ENCODE results near the gene SFN.
"Not testable (repeated sequence)": the region's sequence is repeated elsewhere in the genome, so short reads cannot be mapped to it uniquely, and the experiment has no call there.

The SFN gene

GRCh38 chr1:26839779-26840178, 23.2 kb upstream of the SFN start:
- no peak for DNase-seq

GRCh38 chr1:26844424-26845196, 18.3 kb upstream of the SFN start:
- DNase-seq = no peak

DNA sequence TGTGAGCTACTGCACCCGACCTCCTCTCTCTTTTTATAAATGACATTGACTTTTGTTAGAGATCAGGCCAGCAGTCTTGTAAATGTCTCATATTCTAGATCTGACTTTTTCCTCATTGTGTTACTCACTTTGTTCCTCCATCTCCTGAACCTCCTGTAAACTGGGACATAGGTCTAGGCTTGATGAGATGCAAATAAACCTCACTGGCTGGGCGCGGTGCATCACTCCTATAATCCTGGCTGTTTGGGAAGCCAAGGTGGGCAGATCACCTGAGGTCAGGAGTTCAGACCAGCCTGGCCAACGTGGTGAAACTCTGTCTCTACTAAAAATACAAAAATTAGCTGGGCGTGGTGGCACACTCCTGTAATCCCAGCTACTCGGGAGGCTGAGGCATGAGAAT, 15.1 kb upstream of the SFN start:
- not testable (repeated sequence) for DNase-seq

GRCh38 chr1:26848499-26848898, 14.4 kb upstream of the SFN start:
- no peak for DNase-seq

DNA sequence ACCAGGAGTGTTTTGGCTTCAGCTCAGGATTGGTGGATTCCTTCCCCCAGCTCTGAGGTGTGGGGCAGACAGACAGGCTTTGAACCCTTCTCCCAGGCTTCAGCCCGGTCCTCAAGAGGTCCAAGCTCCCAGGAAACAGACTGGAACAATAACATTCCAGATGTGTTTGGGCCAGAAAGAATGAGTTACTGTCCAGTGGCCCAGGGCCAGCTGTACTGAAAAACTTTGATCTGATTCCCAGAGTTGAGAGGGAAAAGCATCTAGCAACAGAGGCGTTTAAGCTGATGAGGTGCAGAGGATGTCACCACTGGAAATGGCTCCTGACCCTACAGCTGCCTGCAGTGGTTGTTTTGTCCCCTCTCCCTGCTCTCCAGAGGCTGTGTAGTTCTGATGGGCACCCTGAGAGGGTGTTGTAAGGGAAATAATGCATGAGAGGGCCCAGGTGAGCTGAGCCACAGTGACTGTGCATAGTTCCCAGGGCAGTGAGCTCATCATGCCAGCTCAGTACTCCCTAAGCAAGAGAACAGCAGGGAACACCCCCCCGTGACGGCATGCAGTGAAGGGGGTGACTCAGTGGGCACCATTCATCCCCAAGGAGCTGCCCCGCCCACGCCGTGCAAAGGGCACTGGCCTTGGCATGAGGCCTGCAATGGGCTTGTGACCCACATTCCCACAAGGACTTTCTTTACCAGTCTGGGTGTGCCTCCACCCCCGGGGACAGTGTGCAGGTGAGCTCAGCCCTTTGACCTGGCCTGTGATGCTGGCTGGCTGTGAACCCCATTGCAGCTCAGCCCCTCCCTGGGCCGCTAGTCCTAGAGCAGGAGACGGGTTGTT, 13.8 kb upstream of the SFN start:
- no peak for DNase-seq

- DNase-seq = no peak
These were observed 11.8 kb upstream of the SFN start for GRCh38 chr1:26851106-26851684.

DNA sequence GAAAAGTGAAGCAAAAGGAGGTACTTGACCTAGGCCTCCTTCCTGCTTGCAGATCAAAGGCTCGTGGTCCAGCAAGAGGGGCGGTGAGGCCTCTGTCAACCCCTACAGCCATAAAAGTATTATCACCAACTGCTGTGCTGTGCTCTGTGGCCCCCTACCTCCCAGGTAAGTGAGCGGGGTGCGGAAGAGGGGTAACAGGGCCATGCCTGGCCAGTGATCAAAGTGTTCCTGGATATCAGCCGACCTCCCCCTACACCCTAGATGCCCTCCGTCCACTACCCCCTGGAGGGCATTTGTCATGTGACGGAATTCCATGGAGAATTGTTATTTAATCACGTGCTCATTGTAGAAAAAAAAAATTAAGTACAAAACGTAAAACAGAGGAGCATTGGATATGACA, 10.2 kb upstream of the SFN start:
- DNase-seq = no peak

- DNase-seq = peak; percentile 66
These were observed 9.8 kb upstream of the SFN start for GRCh38 chr1:26853156-26853555.

DNA sequence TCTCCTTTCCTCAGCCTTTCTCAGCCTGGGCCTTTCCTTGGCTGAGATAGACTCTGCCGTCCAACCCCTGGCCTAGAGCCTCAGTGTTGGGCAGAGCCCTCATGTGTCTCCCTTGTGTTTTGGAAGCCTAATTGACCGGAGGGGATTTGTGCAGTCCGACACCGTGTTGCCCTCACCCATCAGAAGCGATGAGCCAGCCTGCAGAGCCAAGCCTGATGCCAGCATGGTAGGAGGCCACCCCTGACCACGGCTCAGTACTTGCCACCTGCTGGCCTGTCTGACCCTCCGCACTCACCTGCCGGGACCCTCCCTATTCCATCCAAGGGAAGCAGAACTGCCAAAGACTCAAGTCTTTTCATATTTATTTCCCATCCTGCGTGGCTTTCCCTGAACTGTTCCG, 9.3 kb upstream of the SFN start:
- no peak for DNase-seq

GRCh38 chr1:26854906-26855305, 8.0 kb upstream of the SFN start:
- no peak for DNase-seq

DNA sequence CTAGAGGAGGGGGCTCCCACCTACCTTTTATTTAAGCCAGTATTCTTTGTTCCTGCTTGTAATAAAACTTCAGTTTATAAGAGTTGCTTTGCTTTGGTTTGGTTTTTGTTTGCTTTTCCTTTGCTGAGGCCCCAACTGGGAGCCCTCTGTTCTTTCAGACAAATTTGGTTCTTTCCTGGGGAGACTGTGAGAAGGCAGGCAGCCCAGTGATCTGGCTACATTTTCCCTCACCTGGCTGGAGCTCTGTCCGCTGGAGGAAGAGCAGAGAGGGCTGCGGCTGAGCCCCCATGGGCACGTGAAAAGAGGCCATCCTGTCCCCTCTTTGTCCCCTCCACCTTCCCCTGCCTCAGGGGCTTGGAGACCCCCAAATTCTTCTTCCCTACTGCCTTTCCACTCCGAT, 7.3 kb upstream of the SFN start:
- DNase-seq = no peak

- DNase-seq = no peak
These were observed 6.8 kb upstream of the SFN start for GRCh38 chr1:26856181-26856580.

DNA sequence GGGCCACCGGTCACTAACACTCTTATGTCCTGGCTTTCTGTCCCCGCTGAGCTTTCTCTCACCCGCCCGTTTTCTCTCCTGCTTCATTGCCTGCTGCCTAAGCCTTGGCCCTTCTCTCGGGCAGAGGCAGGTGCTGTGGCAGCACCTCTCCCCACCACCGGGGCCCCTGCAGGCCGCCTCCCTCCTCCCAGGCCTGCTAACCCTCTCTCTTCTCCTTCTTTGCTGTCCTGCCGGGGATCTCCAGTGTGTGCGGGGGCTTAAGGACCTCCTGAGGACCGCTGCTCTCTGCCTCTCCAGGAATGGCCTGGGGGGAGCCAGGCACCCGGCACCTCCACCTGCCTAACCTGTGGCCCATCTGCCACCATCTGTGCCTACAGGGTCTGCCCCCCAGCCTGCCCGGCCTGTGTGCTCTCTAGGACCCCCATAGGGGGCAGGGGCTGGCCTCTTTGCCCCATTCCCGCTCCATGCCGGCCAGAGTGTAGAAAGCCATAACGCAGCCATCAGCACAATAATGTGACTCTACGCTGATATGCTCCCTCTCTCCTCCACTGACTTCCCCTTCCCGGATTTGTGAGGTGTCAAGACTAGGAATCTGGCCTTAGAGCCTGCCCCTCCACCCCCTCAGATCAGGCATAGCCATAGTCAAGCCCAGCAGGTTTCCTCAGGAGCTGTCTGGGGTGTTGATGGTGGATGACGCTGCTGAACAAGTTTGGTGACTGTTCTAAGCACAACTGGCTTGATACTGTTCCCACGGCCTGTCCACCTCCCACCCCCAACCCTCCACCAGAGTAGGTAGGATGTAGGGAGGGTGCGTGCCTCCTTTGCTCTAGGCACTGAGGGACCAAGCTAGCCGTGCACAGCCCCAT, 6.1 kb upstream of the SFN start:
- no peak for DNase-seq

GRCh38 chr1:26857473-26858060, 5.4 kb upstream of the SFN start:
- no peak for DNase-seq

GRCh38 chr1:26858160-26858559, 4.8 kb upstream of the SFN start:
- no peak for DNase-seq

GRCh38 chr1:26858891-26859640, 3.9 kb upstream of the SFN start:
- DNase-seq = no peak

- no peak for DNase-seq
These were observed 1.7 kb upstream of the SFN start for GRCh38 chr1:26861286-26861701.

GRCh38 chr1:26861889-26862378, 1.0 kb upstream of the SFN start:
- DNase-seq = peak; percentile 9

DNA sequence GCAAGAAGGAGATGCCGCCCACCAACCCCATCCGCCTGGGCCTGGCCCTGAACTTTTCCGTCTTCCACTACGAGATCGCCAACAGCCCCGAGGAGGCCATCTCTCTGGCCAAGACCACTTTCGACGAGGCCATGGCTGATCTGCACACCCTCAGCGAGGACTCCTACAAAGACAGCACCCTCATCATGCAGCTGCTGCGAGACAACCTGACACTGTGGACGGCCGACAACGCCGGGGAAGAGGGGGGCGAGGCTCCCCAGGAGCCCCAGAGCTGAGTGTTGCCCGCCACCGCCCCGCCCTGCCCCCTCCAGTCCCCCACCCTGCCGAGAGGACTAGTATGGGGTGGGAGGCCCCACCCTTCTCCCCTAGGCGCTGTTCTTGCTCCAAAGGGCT, 732 bp downstream of the SFN start:
- no peak for DNase-seq

DNA sequence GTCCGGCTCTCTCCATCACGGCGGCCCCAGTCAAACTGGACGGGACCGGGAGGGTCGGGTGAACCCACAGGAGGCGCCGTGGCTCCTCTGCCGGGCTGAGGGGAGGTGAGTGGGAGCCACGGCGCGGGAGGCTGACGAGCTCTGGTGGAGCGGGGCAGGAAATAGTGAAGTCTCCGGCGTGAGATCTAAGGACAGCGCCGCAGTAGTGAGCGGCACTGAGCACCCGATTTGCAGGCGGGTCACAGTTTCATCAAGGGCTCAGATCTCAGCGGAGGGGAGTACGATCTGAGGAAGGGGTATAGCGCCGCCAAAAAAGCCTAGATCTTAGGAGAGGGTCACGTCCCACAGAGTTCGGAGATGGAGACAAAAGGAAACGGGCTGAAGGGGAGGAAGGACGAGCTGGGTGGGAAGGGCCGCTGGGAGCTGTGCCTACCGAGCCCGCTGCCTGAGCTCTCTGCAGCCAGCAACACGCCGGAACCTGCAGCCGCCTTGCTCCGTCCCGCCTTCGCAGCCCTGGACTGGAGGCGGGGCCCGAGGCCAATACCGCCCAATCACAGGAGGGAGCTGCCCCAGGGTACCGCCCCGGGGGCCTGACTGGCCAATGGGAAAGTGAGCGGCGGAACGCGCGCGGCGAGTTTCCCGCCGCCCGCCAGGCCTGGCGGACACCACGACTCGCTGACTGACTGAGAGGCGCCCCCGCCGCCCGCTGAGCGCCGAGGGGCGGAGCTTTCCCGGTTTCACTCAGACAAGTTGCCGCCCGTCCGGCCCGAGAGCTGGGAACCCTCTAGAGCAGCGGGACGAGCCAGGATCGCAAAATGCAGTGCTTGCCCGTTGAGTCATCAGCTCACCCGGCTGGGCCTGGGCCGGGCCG, 1.9 kb downstream of the SFN start:
- peak; percentile 94 for DNase-seq

GRCh38 chr1:26873097-26873496, 10.1 kb downstream of the SFN start:
- not testable (repeated sequence) for DNase-seq
